ENCODE data around the gene MOV10L1.

MOV10L1 gene

GRCh38 chr22:50046019-50046415 lies 43.8 kb upstream of the MOV10L1 start:
- H3K9me3 ChIP-seq (ENCODE audit: severe bottlenecking), result no peaks in the 10 kb centered on the region
- H3K4me3 ChIP-seq (ENCODE audit: low read depth, low read length), result no peak overlapping the region
- TF ChIP-seq CTCF (IDR thresholded peaks at IDR 0.05; ENCODE audit: low read depth, low read length), result no peak
- H3K27ac ChIP-seq, result no peak overlapping the region
- H3K27me3 ChIP-seq (ENCODE audit: insufficient read depth, low read depth, severe bottlenecking), result no peaks in the 10 kb centered on the region
- no peaks in the 10 kb centered on the region for H3K36me3 ChIP-seq
- no peak for DNase-seq

DNA sequence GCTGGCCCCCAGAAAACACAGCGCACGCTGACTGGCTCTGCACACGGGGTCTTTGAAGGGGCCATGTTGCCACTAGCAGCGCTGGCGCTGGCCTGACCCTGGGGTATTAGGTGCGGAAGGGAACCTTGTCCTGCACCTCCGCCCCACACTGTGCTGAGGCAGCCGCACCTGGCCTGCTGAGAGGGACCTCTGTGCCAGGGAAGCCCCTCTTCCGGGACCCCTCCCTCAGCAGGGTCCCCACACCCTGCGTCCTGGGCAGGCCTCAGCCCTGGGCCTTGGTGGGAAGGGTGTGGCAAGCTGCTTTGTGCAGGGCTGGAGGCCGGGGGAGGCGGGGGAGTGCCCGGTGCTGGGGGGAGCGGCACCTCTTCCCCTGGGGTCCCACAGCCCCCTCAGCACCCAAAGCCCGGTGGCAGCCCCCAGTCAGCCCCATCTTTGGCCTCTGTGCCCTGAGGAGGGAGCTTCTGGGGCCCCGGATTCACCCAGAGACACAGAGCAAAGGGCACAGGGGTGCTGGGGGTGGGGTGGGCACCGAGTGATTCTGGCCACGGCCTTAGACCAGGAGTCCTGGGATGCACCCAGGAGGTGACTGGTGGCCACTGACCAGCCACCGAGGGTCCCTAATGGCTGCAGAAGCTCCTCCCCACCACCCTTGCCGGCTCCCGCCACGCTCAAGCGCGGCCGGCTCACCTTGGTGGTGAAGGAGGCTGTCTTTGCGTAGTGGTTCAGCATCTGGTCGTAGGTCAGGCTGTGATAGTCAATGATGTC lies 43.1 kb upstream of the MOV10L1 start:
- Histone ChIP-seq H3K9me3 (ENCODE audit: severe bottlenecking) (no peaks in the 10 kb centered on the region), H3K27me3 (ENCODE audit: insufficient read depth, low read depth, severe bottlenecking) (no peaks in the 10 kb centered on the region), H3K27ac (no peak overlapping the region), H3K4me3 (ENCODE audit: low read depth, low read length) (no peak overlapping the region), H3K36me3 (no peaks in the 10 kb centered on the region)
- DNase-seq, result no peak
- no peak for TF ChIP-seq CTCF (IDR thresholded peaks at IDR 0.05; ENCODE audit: low read depth, low read length)

DNA sequence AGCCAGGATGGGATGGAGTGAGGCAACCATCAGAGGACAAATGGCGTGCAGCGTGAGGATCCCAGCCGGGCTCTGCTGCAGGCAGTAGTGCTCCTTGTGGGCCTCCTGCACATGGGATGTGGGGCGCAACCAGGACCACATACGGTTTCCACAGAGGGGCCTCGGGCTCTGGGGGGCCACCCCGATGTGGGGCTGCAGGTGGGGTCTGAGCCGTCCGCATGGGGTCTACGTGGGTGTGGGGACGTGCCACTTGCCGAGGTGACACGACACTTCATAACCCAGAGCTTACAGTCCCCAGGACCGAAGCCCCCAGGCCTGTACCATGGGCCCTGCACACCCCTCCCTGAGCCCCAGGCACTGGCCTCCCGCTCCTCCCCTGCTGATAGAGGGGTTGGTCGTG lies 42.5 kb upstream of the MOV10L1 start:
- H3K9me3 ChIP-seq (ENCODE audit: severe bottlenecking), result no peaks in the 10 kb centered on the region
- no peaks in the 10 kb centered on the region for H3K27me3 ChIP-seq (ENCODE audit: insufficient read depth, low read depth, severe bottlenecking)
- DNase-seq, result no peak
- no peak overlapping the region for H3K27ac ChIP-seq
- no peak for TF ChIP-seq CTCF (IDR thresholded peaks at IDR 0.05; ENCODE audit: low read depth, low read length)
- H3K4me3 ChIP-seq (ENCODE audit: low read depth, low read length), result no peak overlapping the region
- no peaks in the 10 kb centered on the region for H3K36me3 ChIP-seq

GRCh38 chr22:50048061-50048765 lies 41.6 kb upstream of the MOV10L1 start:
- Histone ChIP-seq H3K9me3 (ENCODE audit: severe bottlenecking) (no peaks in the 10 kb centered on the region), H3K27ac (no peak overlapping the region), H3K27me3 (ENCODE audit: insufficient read depth, low read depth, severe bottlenecking) (no peaks in the 10 kb centered on the region), H3K36me3 (no peaks in the 10 kb centered on the region), H3K4me3 (ENCODE audit: low read depth, low read length) (no peak overlapping the region)
- DNase-seq, result no peak
- TF ChIP-seq CTCF (IDR thresholded peaks at IDR 0.05; ENCODE audit: low read depth, low read length), result no peak

DNA sequence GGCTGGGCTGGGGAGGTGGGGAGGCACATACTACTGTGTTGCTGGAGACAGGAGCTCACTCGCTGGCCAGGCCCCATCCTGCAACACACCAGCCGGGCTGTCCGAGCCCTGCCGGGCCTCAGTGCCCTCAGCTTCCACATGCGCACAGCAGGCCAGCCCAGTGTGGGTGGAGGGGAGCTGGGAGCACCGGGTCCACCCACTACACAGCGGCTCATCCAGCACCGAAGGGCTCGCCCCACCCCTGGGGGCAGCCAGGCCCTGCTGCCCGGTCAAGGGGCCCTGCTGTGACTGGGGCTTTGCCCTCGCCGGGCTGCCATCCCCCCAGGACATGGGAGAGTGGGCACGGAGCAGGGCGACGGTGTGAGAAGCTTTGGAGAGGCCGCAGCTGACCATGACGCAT lies 41.0 kb upstream of the MOV10L1 start:
- Histone ChIP-seq H3K27ac (no peak overlapping the region), H3K27me3 (ENCODE audit: insufficient read depth, low read depth, severe bottlenecking) (no peaks in the 10 kb centered on the region), H3K4me3 (ENCODE audit: low read depth, low read length) (no peak overlapping the region), H3K9me3 (ENCODE audit: severe bottlenecking) (no peaks in the 10 kb centered on the region), H3K36me3 (no peaks in the 10 kb centered on the region)
- no peak for DNase-seq
- TF ChIP-seq CTCF (IDR thresholded peaks at IDR 0.05; ENCODE audit: low read depth, low read length), result no peak
